ENCODE measurements around the gene MDFIC2.
"Not testable (repeated sequence)": the region's sequence is repeated elsewhere in the genome, so short reads cannot be mapped to it uniquely, and the experiment has no call there.

Gene MDFIC2
- total RNA-seq: 0 to 1.2 (median 0) reads per million in 17 experiments

- DNase-seq: no peak
Measured at GRCh38 chr3:70312336-70312735, at the start of gene MDFIC2. Gene MDFIC2, minus strand, starts transcription at chr3:70312638. Its CDS starts 665 bp downstream, at chr3:70311973.

GRCh38 chr3:70360979-70361760 lies 48.7 kb upstream of the MDFIC2 start:
- DNase-seq: peak in 2 of 4 experiments; percentile 9 to 15

- DNase-seq: no peak
Measured at GRCh38 chr3:70359711-70360110, 47.3 kb upstream of the MDFIC2 start.

GRCh38 chr3:70358978-70359580 lies 46.6 kb upstream of the MDFIC2 start:
- DNase-seq: peak; percentile 16 to 57 (median 40)

GRCh38 chr3:70352215-70352614 lies 39.8 kb upstream of the MDFIC2 start:
- no peak for DNase-seq

- DNase-seq: no peak
Measured at GRCh38 chr3:70342149-70342548, 29.7 kb upstream of the MDFIC2 start.

- not testable (repeated sequence) for DNase-seq
Measured at GRCh38 chr3:70336885-70337284, 24.4 kb upstream of the MDFIC2 start.

GRCh38 chr3:70333080-70333479 lies 20.6 kb upstream of the MDFIC2 start:
- DNase-seq: no peak

GRCh38 chr3:70315021-70315420 lies 2.6 kb upstream of the MDFIC2 start:
- DNase-seq: no peak

- no peak for DNase-seq
Measured at GRCh38 chr3:70310809-70311208, 1.6 kb downstream of the MDFIC2 start.

GRCh38 chr3:70309591-70309990 lies 2.8 kb downstream of the MDFIC2 start:
- no peak for DNase-seq

GRCh38 chr3:70308760-70309159 lies 3.7 kb downstream of the MDFIC2 start:
- no peak for DNase-seq

- DNase-seq: no peak
Measured at GRCh38 chr3:70306736-70307135, 5.7 kb downstream of the MDFIC2 start.

GRCh38 chr3:70298385-70298784 lies 14.1 kb downstream of the MDFIC2 start:
- DNase-seq: no peak

- no peak for DNase-seq
Measured at GRCh38 chr3:70291097-70291482, 21.3 kb downstream of the MDFIC2 start.

- not testable (repeated sequence) for DNase-seq
Measured at GRCh38 chr3:70290431-70291096, 21.9 kb downstream of the MDFIC2 start.

- no peak for DNase-seq
Measured at GRCh38 chr3:70281663-70282062, 30.8 kb downstream of the MDFIC2 start.

GRCh38 chr3:70277304-70277703 lies 35.1 kb downstream of the MDFIC2 start:
- no peak for DNase-seq

- no peak for DNase-seq
Measured at GRCh38 chr3:70276901-70277300, 35.5 kb downstream of the MDFIC2 start.

- DNase-seq: no peak
Measured at GRCh38 chr3:70273492-70273891, 38.9 kb downstream of the MDFIC2 start.

- no peak for DNase-seq
Measured at GRCh38 chr3:70272798-70273197, 39.6 kb downstream of the MDFIC2 start.

- no peak for DNase-seq
Measured at GRCh38 chr3:70264122-70264780, 48.2 kb downstream of the MDFIC2 start.

- DNase-seq: no peak
Measured at GRCh38 chr3:70261283-70261682, 51.2 kb downstream of the MDFIC2 start.

Data from suppressor macrophage (primary cell).